SK-N-SH (cell line): ENCODE measurements around the gene WDFY2.

ENCODE experiments used
- CHD2 ChIP-seq: fragments of 150-350 bp; IDR thresholded peaks from 2 replicates; pipeline ENCODE4 v1.6.1; 2018; ENCODE audit warnings: low read length; ENCODE audit not compliant: partially characterized antibody
- CTCF ChIP-seq: fragments of 200-600 bp; sonication (generic); IDR thresholded peaks from 2 replicates; pipeline ENCODE4 v1.6.1; 2017; ENCODE audit warnings: antibody characterized with exemption, mild to moderate bottlenecking, moderate library complexity
- FOXM1 ChIP-seq: IDR thresholded peaks from 2 replicates; pipeline ENCODE4 v1.4.0; 2012; ENCODE audit warnings: low read depth, mild to moderate bottlenecking
- RAD21 ChIP-seq: IDR thresholded peaks from 2 replicates; pipeline ENCODE4 v1.6.1; 2012; ENCODE audit warnings: mild to moderate bottlenecking, low read length
- RXRA ChIP-seq: IDR thresholded peaks from 2 replicates; pipeline ENCODE4 v1.4.0; 2012; ENCODE audit warnings: low read depth, mild to moderate bottlenecking, borderline replicate concordance
- SIN3A ChIP-seq: IDR thresholded peaks from 2 replicates; pipeline ENCODE4 v1.6.1; 2012; ENCODE audit warnings: low read depth, mild to moderate bottlenecking, low read length, moderate library complexity, borderline replicate concordance
- TAF1 ChIP-seq: IDR thresholded peaks from 2 replicates; pipeline ENCODE4 v1.6.1; 2012; ENCODE audit warnings: low read depth, mild to moderate bottlenecking, low read length, moderate library complexity, borderline replicate concordance
- TEAD4 ChIP-seq: IDR thresholded peaks from 2 replicates; pipeline ENCODE4 v1.4.0; 2012; ENCODE audit warnings: mild to moderate bottlenecking, borderline replicate concordance; ENCODE audit not compliant: insufficient read depth

- TF ChIP-seq FOXM1, result no peak
- TF ChIP-seq CHD2, result no peak
- TF ChIP-seq TAF1, result no peak
- TF ChIP-seq SIN3A, result no peak
- TF ChIP-seq RAD21, result no peak
- no peak for TF ChIP-seq TEAD4
- TF ChIP-seq CTCF, result no peak
- no peak for TF ChIP-seq RXRA
Measured at GRCh38 chr13:51608857-51609406, 24.7 kb downstream of the WDFY2 start.
